Neural cell (in vitro differentiated cells): ENCODE measurements around the gene MED13L. TPM values are rescaled to one million over a fixed set of nuclear protein-coding genes. Genes with fewer than 3 reads are reported as not detected.

ENCODE experiments used
- H2AFZ ChIP-seq: fragments of 200-600, 300-800 bp; sonication (generic), shearing (Covaris generic); 2 replicates; pipeline ENCODE4 v1.6.0; 2014; ENCODE audit warnings: low read depth, mild to moderate bottlenecking, antibody characterized with exemption, low read length, moderate library complexity
- H3F3A ChIP-seq: fragments of 200-600 bp; shearing (Covaris generic); 2 replicates; pipeline ENCODE4 v1.6.1; 2016; ENCODE audit warnings: mild to moderate bottlenecking, moderate library complexity, mixed read lengths, antibody characterized with exemption, low read length; ENCODE audit not compliant: insufficient read depth, poor library complexity, severe bottlenecking
- H3K27ac ChIP-seq: fragments of 200-600, 300-800 bp; sonication (generic), shearing (Covaris generic); 2 replicates; pipeline ENCODE4 v1.5.1; 2014; ENCODE audit warnings: mild to moderate bottlenecking, low read length, moderate library complexity
- H3K27me3 ChIP-seq: fragments of 300-800, 200-600 bp; sonication (generic), shearing (Covaris generic); 2 replicates; pipeline ENCODE4 v1.6.0; 2014; ENCODE audit warnings: mild to moderate bottlenecking, low read depth, low read length, moderate library complexity; ENCODE audit not compliant: insufficient read depth
- H3K36me3 ChIP-seq: fragments of 300-800, 200-600 bp; sonication (generic), shearing (Covaris generic); 2 replicates; pipeline ENCODE4 v1.5.1; 2014; ENCODE audit warnings: mild to moderate bottlenecking, antibody characterized with exemption, low read length, moderate library complexity; ENCODE audit not compliant: insufficient read depth
- H3K4me2 ChIP-seq: fragments of 300-800, 200-600 bp; sonication (generic), shearing (Covaris generic); 2 replicates; pipeline ENCODE4 v1.6.0; 2014; ENCODE audit warnings: mild to moderate bottlenecking, low read length
- H3K4me3 ChIP-seq: fragments of 300-800, 200-600 bp; sonication (generic), shearing (Covaris generic); 2 replicates; pipeline ENCODE4 v1.5.1; 2014; ENCODE audit warnings: mild to moderate bottlenecking, low read length, moderate library complexity
- H3K79me2 ChIP-seq: fragments of 200-600 bp; shearing (Covaris generic); replicated peaks from 2 replicates; pipeline ENCODE4 v1.6.0; 2014; ENCODE audit warnings: mild to moderate bottlenecking, low read length, moderate library complexity; ENCODE audit not compliant: insufficient read depth
- H3K9ac ChIP-seq: fragments of 300-800, 200-600 bp; sonication (generic), shearing (Covaris generic); 2 replicates; pipeline ENCODE4 v1.6.1; 2016; ENCODE audit warnings: mild to moderate bottlenecking, low read length, mixed read lengths
- H3K9me2 ChIP-seq: fragments of 200-600 bp; shearing (Covaris generic); 2 replicates; pipeline ENCODE4 v1.6.1; 2016; ENCODE audit warnings: mild to moderate bottlenecking, low read length, mixed read lengths; ENCODE audit not compliant: insufficient read depth
- H3K9me3 ChIP-seq: fragments of 200-600, 300-800 bp; sonication (generic), shearing (Covaris generic); 2 replicates; pipeline ENCODE4 v1.6.1; 2016; ENCODE audit warnings: mild to moderate bottlenecking, mixed run types, low read length, moderate library complexity, mixed read lengths
- H4K20me1 ChIP-seq: fragments of 200-600 bp; shearing (Covaris generic); 2 replicates; pipeline ENCODE4 v1.6.1; 2016; ENCODE audit warnings: mild to moderate bottlenecking, mixed run types; ENCODE audit not compliant: insufficient read depth
- EP300 ChIP-seq: fragments of 450-650 bp; conservative IDR thresholded peaks from 2 replicates; pipeline ENCODE4 v1.6.1; 2014; ENCODE audit warnings: antibody characterized with exemption, mild to moderate bottlenecking, moderate library complexity; ENCODE audit not compliant: poor library complexity, severe bottlenecking
- EZH2 ChIP-seq: fragments of 200-600, 300-800 bp; shearing (Covaris generic), sonication (generic); IDR thresholded peaks from 2 replicates; pipeline ENCODE4 v1.6.1; 2014; ENCODE audit warnings: antibody characterized with exemption, low read length, borderline replicate concordance, mild to moderate bottlenecking; ENCODE audit not compliant: insufficient read depth, poor library complexity, severe bottlenecking
- MXI1 ChIP-seq: fragments of 450-650 bp; conservative IDR thresholded peaks from 2 replicates; pipeline ENCODE4 v1.6.1; 2014; ENCODE audit warnings: antibody characterized with exemption, mild to moderate bottlenecking; ENCODE audit not compliant: poor library complexity, severe bottlenecking
- POLR2AphosphoS5 ChIP-seq: IDR thresholded peaks from 2 replicates; pipeline ENCODE4 v1.6.1; 2012
- RAD21 ChIP-seq: fragments of 450-650 bp; conservative IDR thresholded peaks from 2 replicates; pipeline ENCODE4 v1.6.1; 2014; ENCODE audit warnings: antibody characterized with exemption, mild to moderate bottlenecking, moderate library complexity
- SMC3 ChIP-seq: fragments of 450-650 bp; conservative IDR thresholded peaks from 2 replicates; pipeline ENCODE4 v1.6.1; 2014; ENCODE audit warnings: antibody characterized with exemption, mild to moderate bottlenecking, moderate library complexity; ENCODE audit not compliant: poor library complexity
- TAF1 ChIP-seq: IDR thresholded peaks from 2 replicates; pipeline ENCODE4 v1.6.1; 2012; ENCODE audit warnings: low read depth
- polyA plus RNA-seq: library from polyadenylated mRNA; depleted of rRNA; stranded (reverse); fragments of >200 nt; gene quantifications from 2 replicates; pipeline ENCODE4 v1.2.3, GENCODE V29; 2014
- TF ChIP-seq, protein P1 (sequence below): IDR thresholded peaks from 2 replicates; pipeline ENCODE4 v1.6.1; 2012; ENCODE audit warnings: borderline replicate concordance
- TF ChIP-seq, protein P2 (sequence below): fragments of 450-650 bp; IDR thresholded peaks from 2 replicates; pipeline ENCODE4 v1.5.1; 2014; ENCODE audit warnings: antibody characterized with exemption, mild to moderate bottlenecking, moderate library complexity; ENCODE audit not compliant: poor library complexity, severe bottlenecking

Gene MED13L
- polyA plus RNA-seq, 1 donor from 2014 or later, result 38.9 TPM

DNA sequence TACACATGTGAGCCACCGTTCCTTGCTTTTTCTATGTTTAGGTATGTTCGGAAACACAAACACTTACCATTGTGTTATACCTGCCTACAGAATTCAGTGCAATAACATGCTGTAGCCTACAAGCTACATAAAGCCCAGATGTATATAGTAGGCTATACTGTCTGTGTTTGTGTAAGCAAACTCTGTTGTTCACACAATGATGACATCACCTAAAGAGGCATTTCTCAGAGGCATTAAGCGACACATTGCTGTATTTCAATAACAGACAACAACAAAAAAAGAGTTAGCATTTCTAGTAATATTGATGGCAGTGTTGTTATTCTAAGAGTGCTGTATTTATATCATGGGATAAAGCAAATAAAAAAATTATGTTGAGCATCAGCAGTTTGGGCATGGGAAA lies 70.2 kb downstream of the MED13L start:
- Histone ChIP-seq H4K20me1 (peaks cover 9% of the 10 kb centered on the region), H3K4me2 (no peak overlapping the region)

DNA sequence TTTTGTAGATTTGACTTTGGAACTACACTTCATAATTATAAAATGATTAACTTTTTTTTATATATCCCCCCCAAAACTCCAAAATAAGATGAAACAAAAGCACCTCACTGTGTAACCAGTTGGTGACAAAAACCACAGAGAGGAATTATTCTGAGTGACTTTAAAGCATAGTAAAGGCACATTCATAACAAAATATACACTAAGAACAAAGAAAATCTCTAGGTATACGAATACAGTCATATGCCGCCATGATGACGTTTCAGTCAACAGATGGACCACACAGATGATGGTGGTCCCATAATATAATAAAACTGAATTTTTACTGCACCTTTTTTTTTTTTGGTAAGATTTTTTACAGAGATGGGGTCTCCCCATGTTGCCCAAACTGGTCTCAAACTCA lies 70.7 kb downstream of the MED13L start:
- no peak overlapping the region for H3K4me2 ChIP-seq
- H4K20me1 ChIP-seq, result peaks cover 9% of the 10 kb centered on the region
- no peak overlapping the region for H3K9ac ChIP-seq
- no peaks in the 10 kb centered on the region for H3K36me3 ChIP-seq
- no peaks in the 10 kb centered on the region for H3F3A ChIP-seq
- peaks cover 23% of the 10 kb centered on the region for H3K79me2 ChIP-seq
- no peak overlapping the region for H3K27ac ChIP-seq
- H2AFZ ChIP-seq, result no peak overlapping the region
- H3K9me3 ChIP-seq, result no peaks in the 10 kb centered on the region
- H3K9me2 ChIP-seq, result no peaks in the 10 kb centered on the region
- no peak overlapping the region for H3K4me3 ChIP-seq
- H3K27me3 ChIP-seq, result no peaks in the 10 kb centered on the region
- no peak for TF ChIP-seq MXI1
- TF ChIP-seq EZH2, result no peak
- no peak for TF ChIP-seq EP300
- TF ChIP-seq, protein P1, sequence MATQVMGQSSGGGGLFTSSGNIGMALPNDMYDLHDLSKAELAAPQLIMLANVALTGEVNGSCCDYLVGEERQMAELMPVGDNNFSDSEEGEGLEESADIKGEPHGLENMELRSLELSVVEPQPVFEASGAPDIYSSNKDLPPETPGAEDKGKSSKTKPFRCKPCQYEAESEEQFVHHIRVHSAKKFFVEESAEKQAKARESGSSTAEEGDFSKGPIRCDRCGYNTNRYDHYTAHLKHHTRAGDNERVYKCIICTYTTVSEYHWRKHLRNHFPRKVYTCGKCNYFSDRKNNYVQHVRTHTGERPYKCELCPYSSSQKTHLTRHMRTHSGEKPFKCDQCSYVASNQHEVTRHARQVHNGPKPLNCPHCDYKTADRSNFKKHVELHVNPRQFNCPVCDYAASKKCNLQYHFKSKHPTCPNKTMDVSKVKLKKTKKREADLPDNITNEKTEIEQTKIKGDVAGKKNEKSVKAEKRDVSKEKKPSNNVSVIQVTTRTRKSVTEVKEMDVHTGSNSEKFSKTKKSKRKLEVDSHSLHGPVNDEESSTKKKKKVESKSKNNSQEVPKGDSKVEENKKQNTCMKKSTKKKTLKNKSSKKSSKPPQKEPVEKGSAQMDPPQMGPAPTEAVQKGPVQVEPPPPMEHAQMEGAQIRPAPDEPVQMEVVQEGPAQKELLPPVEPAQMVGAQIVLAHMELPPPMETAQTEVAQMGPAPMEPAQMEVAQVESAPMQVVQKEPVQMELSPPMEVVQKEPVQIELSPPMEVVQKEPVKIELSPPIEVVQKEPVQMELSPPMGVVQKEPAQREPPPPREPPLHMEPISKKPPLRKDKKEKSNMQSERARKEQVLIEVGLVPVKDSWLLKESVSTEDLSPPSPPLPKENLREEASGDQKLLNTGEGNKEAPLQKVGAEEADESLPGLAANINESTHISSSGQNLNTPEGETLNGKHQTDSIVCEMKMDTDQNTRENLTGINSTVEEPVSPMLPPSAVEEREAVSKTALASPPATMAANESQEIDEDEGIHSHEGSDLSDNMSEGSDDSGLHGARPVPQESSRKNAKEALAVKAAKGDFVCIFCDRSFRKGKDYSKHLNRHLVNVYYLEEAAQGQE, result no peak
- no peak for TF ChIP-seq RAD21
- TF ChIP-seq POLR2AphosphoS5, result no peak
- TF ChIP-seq TAF1, result no peak
- TF ChIP-seq, protein P2, sequence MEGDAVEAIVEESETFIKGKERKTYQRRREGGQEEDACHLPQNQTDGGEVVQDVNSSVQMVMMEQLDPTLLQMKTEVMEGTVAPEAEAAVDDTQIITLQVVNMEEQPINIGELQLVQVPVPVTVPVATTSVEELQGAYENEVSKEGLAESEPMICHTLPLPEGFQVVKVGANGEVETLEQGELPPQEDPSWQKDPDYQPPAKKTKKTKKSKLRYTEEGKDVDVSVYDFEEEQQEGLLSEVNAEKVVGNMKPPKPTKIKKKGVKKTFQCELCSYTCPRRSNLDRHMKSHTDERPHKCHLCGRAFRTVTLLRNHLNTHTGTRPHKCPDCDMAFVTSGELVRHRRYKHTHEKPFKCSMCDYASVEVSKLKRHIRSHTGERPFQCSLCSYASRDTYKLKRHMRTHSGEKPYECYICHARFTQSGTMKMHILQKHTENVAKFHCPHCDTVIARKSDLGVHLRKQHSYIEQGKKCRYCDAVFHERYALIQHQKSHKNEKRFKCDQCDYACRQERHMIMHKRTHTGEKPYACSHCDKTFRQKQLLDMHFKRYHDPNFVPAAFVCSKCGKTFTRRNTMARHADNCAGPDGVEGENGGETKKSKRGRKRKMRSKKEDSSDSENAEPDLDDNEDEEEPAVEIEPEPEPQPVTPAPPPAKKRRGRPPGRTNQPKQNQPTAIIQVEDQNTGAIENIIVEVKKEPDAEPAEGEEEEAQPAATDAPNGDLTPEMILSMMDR, result no peak
- no peak for TF ChIP-seq SMC3

More for the DNA sequence above, 70.2 kb downstream of the MED13L start:
- no peak overlapping the region for H3K27ac ChIP-seq
- no peak for TF ChIP-seq TAF1
- H3K27me3 ChIP-seq, result no peaks in the 10 kb centered on the region
- H3K9me3 ChIP-seq, result no peaks in the 10 kb centered on the region
- H3K9me2 ChIP-seq, result no peaks in the 10 kb centered on the region
- no peaks in the 10 kb centered on the region for H3K36me3 ChIP-seq
- no peak overlapping the region for H3K4me3 ChIP-seq
- no peak overlapping the region for H2AFZ ChIP-seq
- peaks cover 28% of the 10 kb centered on the region for H3K79me2 ChIP-seq
- no peak overlapping the region for H3K9ac ChIP-seq
- H3F3A ChIP-seq, result no peaks in the 10 kb centered on the region

DNA sequence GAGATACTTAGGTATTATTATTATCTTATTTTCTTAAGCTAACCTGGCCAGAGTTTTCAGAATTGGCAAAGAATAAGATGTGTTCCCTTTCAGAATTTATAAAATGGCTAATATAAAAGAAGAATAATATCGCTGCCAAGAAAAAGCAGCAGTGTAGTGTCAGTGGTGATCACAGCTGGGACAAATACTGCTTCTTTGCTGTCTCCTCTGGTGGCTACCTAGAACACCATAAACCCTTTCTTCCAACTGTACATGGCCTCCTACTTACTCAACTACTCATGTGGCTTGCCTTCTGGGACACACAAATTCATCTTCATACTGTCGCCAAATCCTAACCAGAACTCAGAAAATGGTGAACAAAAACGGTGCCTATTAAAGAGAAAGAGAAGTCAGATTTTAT lies 72.7 kb downstream of the MED13L start:
- Histone ChIP-seq H4K20me1 (peaks cover under 1% of the 10 kb centered on the region), H3K36me3 (no peaks in the 10 kb centered on the region), H3K4me2 (no peak overlapping the region), H2AFZ (no peak overlapping the region), H3K27me3 (no peaks in the 10 kb centered on the region), H3K9ac (no peak overlapping the region), H3K9me3 (no peaks in the 10 kb centered on the region), H3K4me3 (no peak overlapping the region), H3K79me2 (peaks cover 24% of the 10 kb centered on the region), H3F3A (no peaks in the 10 kb centered on the region), H3K9me2 (no peaks in the 10 kb centered on the region), H3K27ac (no peak overlapping the region)
- no peak for TF ChIP-seq EP300
- TF ChIP-seq, protein P1, result no peak
